Stomach smooth muscle (tissue), 2 donors: ENCODE results near the gene STON1.
"Not testable (repeated sequence)": the region's sequence is repeated elsewhere in the genome, so short reads cannot be mapped to it uniquely, and the experiment has no call there.

Experiments used
- H3K27ac ChIP-seq: one replicate; pipeline ENCODE4 v1.7.0; 2013; ENCODE audit warnings: mild to moderate bottlenecking, low read length, inconsistent platforms
- H3K27me3 ChIP-seq, 2 donors: one replicate each; pipeline ENCODE4 v1.7.0; 2013; ENCODE audit warnings: low read length in 2 of 2; ENCODE audit not compliant: insufficient read depth in 2 of 2, control insufficient read depth in 1 of 2
- H3K36me3 ChIP-seq, 2 donors: one replicate each; pipeline ENCODE4 v1.7.0; 2013; ENCODE audit warnings: low read length in 2 of 2; ENCODE audit not compliant: control insufficient read depth in 2 of 2, insufficient read depth in 2 of 2
- H3K4me1 ChIP-seq: one replicate; pipeline ENCODE4 v1.7.0; 2013; ENCODE audit warnings: low read length; ENCODE audit not compliant: control insufficient read depth, insufficient read depth
- H3K4me3 ChIP-seq, 2 donors: one replicate each; pipeline ENCODE4 v1.7.0; 2013; ENCODE audit warnings: low read length in 2 of 2
- H3K9ac ChIP-seq, 2 donors: one replicate each; pipeline ENCODE4 v1.7.0; 2013; ENCODE audit warnings: low read length in 2 of 2, mild to moderate bottlenecking in 1 of 2
- H3K9me3 ChIP-seq, 2 donors: one replicate each; pipeline ENCODE4 v1.7.0; 2013; ENCODE audit warnings: low read length in 2 of 2; ENCODE audit not compliant: control insufficient read depth in 2 of 2
- donor health status: healthy.
- donor health status: Pancreatic carcinoma.

Gene STON1

GRCh38 chr2:48508461-48509124 lies 21.4 kb upstream of the STON1 start:
- H3K9ac ChIP-seq, result peak overlapping the region in 1 of 2 donors; percentile 22
- H3K9me3 ChIP-seq, result no peaks in the 10 kb centered on the region
- H3K4me3 ChIP-seq, result no peak overlapping the region
- H3K27me3 ChIP-seq, result no peaks in the 10 kb centered on the region
- peaks cover 6 to 9% of the 10 kb centered on the region in 2 donors for H3K36me3 ChIP-seq
- peak overlapping the region; percentile 3 for H3K27ac ChIP-seq
- H3K4me1 ChIP-seq, result peaks cover 7% of the 10 kb centered on the region

- peaks cover 7% of the 10 kb centered on the region for H3K4me1 ChIP-seq
- H3K9me3 ChIP-seq, result no peaks in the 10 kb centered on the region
- no peaks in the 10 kb centered on the region for H3K27me3 ChIP-seq
- H3K36me3 ChIP-seq, result peaks cover 6 to 9% of the 10 kb centered on the region in 2 donors
- peak overlapping the region; percentile 56 for H3K27ac ChIP-seq
- no peak overlapping the region for H3K4me3 ChIP-seq
- peak overlapping the region in 1 of 2 donors; percentile 40 for H3K9ac ChIP-seq
Measured at GRCh38 chr2:48510329-48510728, 19.6 kb upstream of the STON1 start.

- no peaks in the 10 kb centered on the region for H3K9me3 ChIP-seq
- peaks cover 21% of the 10 kb centered on the region for H3K4me1 ChIP-seq
- H3K27me3 ChIP-seq, result no peaks in the 10 kb centered on the region
- H3K4me3 ChIP-seq, result no peak overlapping the region
- no peak overlapping the region for H3K9ac ChIP-seq
- H3K36me3 ChIP-seq, result peaks cover 4 to 9% of the 10 kb centered on the region in 2 donors
- H3K27ac ChIP-seq, result no peak overlapping the region
Measured at GRCh38 chr2:48511849-48512470, 18.0 kb upstream of the STON1 start.

GRCh38 chr2:48512571-48512970 lies 17.4 kb upstream of the STON1 start:
- H3K9me3 ChIP-seq, result no peaks in the 10 kb centered on the region
- H3K36me3 ChIP-seq, result peaks cover 4 to 5% of the 10 kb centered on the region in 2 donors
- H3K27ac ChIP-seq, result no peak overlapping the region
- H3K27me3 ChIP-seq, result no peaks in the 10 kb centered on the region
- no peak overlapping the region for H3K4me3 ChIP-seq
- peaks cover 21% of the 10 kb centered on the region for H3K4me1 ChIP-seq
- no peak overlapping the region for H3K9ac ChIP-seq

GRCh38 chr2:48514348-48515003 lies 15.5 kb upstream of the STON1 start:
- Histone ChIP-seq H3K27ac (peak overlapping the region; percentile 96), H3K4me1 (peaks cover 20% of the 10 kb centered on the region)

GRCh38 chr2:48515513-48515985 lies 14.4 kb upstream of the STON1 start:
- H3K27me3 ChIP-seq, result no peaks in the 10 kb centered on the region
- H3K36me3 ChIP-seq, result peaks cover 2 to 5% of the 10 kb centered on the region in 2 donors
- H3K4me3 ChIP-seq, result no peak overlapping the region
- peak overlapping the region; percentile 96 for H3K27ac ChIP-seq
- H3K9ac ChIP-seq, result peak overlapping the region; percentile 25 to 80
- H3K4me1 ChIP-seq, result peaks cover 22% of the 10 kb centered on the region
- H3K9me3 ChIP-seq, result no peaks in the 10 kb centered on the region

More at GRCh38 chr2:48514348-48515003, 15.5 kb upstream of the STON1 start:
- H3K36me3 ChIP-seq, result peaks cover 2 to 5% of the 10 kb centered on the region in 2 donors
- H3K4me3 ChIP-seq, result no peak overlapping the region
- H3K27me3 ChIP-seq, result no peaks in the 10 kb centered on the region
- no peak overlapping the region for H3K9ac ChIP-seq
- no peaks in the 10 kb centered on the region for H3K9me3 ChIP-seq

GRCh38 chr2:48519593-48519992 lies 10.4 kb upstream of the STON1 start:
- peak overlapping the region; percentile 53 to 64 for H3K9ac ChIP-seq
- peaks cover 0 to 2% of the 10 kb centered on the region in 2 donors for H3K36me3 ChIP-seq
- no peaks in the 10 kb centered on the region for H3K27me3 ChIP-seq
- H3K27ac ChIP-seq, result peak overlapping the region; percentile 75
- no peaks in the 10 kb centered on the region for H3K9me3 ChIP-seq
- no peak overlapping the region for H3K4me3 ChIP-seq
- peaks cover 22% of the 10 kb centered on the region for H3K4me1 ChIP-seq

GRCh38 chr2:48524756-48525155 lies 5.2 kb upstream of the STON1 start:
- not testable (repeated sequence) for H3K27ac ChIP-seq, H3K9ac ChIP-seq, H3K9me3 ChIP-seq, H3K4me3 ChIP-seq, H3K36me3 ChIP-seq, H3K27me3 ChIP-seq
- H3K4me1 ChIP-seq, result peaks cover 28% of the 10 kb centered on the region

- no peak overlapping the region for H3K9ac ChIP-seq
- no peaks in the 10 kb centered on the region for H3K27me3 ChIP-seq
- no peaks in the 10 kb centered on the region for H3K9me3 ChIP-seq
- H3K27ac ChIP-seq, result peak overlapping the region; percentile 46
- H3K4me1 ChIP-seq, result peaks cover 27% of the 10 kb centered on the region
- no peak overlapping the region for H3K4me3 ChIP-seq
- no peaks in the 10 kb centered on the region for H3K36me3 ChIP-seq
Measured at GRCh38 chr2:48525269-48525943, 4.5 kb upstream of the STON1 start.

GRCh38 chr2:48527226-48527885 lies 2.6 kb upstream of the STON1 start:
- Histone ChIP-seq H3K4me1 (peaks cover 30% of the 10 kb centered on the region), H3K9me3 (no peaks in the 10 kb centered on the region), H3K27me3 (no peaks in the 10 kb centered on the region), H3K4me3 (no peak overlapping the region), H3K36me3 (no peaks in the 10 kb centered on the region), H3K9ac (peak overlapping the region in 1 of 2 donors; percentile 29), H3K27ac (peak overlapping the region; percentile 84)
